ENCODE measurements around the gene JCAD.
"Not testable (repeated sequence)": the region's sequence is repeated elsewhere in the genome, so short reads cannot be mapped to it uniquely, and the experiment has no call there.

Gene JCAD, protein sequence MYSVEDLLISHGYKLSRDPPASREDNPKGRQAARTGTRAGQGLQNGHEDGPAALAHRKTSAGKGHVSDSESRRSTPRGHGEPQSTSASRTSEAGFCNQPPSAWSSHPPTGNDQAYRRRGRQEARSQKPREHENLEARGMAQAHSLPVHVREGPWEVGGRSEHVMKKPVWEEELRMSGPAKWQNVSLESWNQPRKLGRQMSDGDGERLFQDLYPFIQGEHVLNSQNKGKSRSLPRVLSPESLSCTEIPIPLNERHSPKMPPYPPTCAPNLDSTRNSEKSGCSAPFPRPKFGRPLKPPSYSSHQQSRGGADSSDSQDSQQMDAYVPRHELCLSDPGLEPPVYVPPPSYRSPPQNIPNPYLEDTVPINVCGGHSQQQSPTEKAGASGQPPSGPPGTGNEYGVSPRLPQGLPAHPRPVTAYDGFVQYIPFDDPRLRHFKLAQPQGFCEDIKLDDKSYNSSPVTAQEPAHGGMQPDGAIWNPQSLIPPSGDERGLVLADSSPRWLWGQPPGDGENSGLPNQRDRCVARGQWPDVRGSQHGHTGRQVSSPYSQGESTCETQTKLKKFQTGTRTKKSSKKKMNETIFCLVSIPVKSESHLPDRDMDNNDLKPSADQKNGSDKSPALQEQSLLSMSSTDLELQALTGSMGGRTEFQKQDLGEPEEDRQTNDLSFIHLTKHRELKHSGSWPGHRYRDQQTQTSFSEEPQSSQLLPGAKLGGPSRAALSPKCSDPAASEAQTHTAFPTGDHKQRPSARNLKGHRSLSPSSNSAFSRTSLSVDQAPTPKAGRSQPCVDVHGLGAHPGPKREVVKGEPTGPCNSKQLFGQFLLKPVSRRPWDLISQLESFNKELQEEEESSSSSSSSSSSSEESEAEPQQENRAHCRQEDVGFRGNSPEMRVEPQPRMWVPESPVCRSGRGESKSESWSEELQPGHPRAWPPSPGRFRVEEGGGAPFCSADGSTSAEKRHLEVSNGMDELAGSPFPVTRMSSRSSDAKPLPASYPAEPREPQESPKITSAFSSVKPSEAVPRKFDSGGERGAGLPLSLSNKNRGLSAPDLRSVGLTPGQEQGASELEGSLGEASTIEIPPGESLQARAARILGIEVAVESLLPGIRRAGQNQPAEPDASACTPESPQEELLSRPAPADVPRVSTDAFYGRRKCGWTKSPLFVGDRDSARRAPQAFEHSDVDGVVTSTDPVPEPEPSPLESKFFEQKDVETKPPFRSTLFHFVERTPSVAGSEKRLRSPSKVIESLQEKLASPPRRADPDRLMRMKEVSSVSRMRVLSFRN (N-terminal part only)

DNA sequence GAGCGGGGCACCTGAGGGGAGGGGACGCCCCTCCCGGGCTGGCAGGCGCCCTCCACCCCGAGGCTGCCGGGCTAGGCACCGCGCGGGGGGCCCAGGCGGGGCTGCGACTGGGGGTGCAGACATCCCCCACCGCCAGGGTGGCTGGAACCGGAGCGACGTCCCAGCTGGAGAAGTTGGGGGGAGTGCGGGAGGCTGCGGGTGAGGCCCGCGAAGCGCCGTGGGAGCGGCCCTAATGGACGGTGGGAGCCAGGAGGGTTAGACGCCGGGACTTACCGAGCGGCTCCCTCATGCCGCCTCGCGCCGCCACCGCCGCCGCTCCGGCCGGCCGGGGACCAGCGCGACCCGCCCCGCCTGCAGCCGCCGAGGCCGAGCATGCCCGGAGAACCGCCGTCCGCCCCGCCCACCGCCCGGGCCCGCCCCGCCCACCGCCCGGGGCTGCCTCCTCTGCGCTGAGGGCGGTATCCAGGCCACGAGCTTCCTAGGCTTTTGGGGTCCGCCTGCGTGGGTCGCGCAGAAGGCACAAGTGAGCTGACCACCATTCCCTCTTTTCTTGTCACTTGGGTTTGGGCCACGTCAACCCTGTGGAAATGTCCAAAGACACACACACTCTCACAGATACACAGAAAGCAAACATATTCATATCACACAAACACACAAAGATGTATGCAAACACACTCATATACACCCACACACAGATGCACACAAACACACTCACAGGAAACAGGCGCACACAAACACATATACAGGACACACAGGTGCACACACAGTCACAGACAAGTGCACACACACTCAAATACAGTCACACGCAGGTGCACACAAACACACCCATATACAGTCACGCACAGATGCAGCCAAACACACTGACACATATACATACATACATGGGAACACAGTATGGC lies at the start of gene JCAD:
Gene JCAD, minus strand, starts transcription at position 378 of the 899 bp plus-strand sequence. CDS start 11,774 bp downstream, outside the sequence.
- DNase-seq: peak; percentile 24

- DNase-seq: no peak
Measured at GRCh38 chr10:30106987-30107386, 47.6 kb upstream of the JCAD start.

- DNase-seq: no peak
Measured at GRCh38 chr10:30103595-30104320, 44.4 kb upstream of the JCAD start.

DNA sequence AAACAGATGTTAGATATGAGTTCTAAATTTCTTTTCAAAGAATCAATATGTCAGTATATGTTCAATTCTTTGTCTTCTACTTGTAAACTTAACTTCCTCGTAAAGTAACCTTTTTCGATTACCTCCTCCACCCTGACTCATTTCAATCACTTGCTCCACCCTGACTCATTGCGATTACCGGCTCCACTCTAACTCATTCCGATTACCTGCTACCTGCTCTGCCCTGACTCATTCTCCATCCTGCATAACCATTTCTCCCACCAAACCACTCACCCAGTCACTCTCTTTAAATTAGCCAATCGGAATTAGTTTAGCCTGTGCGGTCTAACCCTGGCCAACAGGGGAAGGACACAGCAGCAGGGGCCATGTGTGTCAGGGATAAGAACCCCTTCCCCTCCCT lies 40.3 kb upstream of the JCAD start:
- DNase-seq: not testable (repeated sequence)

DNA sequence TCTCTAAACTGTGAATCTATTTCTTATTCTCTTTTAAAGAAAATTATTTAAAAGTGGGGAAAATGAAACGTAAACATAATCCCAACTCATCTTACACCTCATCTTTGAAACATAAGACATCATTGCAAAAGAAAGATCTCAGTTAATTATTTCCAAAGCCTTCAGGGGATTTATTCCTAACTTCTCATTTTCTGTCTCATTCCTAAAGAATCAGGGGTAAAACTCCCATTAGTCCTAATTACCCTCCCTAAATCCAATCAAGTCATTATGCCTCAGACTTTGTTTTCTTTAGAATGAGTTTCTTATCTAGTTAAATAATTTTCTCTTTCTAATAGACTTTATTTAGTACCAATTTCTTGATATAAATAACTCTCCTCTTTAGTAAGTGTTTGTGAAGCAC lies 39.7 kb upstream of the JCAD start:
- DNase-seq: no peak

- no peak for DNase-seq
Measured at GRCh38 chr10:30098629-30099028, 39.2 kb upstream of the JCAD start.

DNA sequence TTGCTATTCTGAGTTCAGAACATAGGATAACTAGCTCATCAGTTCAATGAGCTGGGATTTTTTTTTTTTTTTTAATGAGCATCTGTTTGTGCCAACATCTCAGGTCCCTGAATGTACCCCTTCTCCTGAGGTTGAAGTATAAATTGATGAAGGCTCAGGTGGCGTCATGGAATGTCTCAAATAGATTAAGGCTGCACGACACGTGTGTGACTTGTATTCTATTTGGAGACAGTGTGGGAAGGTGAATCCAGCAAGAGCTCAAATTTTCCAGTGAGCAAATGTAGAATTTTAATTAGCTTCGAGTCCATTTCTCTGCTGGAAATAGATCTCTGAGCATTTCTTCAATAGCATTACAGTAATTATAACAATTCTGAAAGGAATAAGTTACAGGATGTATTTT lies 37.2 kb upstream of the JCAD start:
- DNase-seq: no peak

DNA sequence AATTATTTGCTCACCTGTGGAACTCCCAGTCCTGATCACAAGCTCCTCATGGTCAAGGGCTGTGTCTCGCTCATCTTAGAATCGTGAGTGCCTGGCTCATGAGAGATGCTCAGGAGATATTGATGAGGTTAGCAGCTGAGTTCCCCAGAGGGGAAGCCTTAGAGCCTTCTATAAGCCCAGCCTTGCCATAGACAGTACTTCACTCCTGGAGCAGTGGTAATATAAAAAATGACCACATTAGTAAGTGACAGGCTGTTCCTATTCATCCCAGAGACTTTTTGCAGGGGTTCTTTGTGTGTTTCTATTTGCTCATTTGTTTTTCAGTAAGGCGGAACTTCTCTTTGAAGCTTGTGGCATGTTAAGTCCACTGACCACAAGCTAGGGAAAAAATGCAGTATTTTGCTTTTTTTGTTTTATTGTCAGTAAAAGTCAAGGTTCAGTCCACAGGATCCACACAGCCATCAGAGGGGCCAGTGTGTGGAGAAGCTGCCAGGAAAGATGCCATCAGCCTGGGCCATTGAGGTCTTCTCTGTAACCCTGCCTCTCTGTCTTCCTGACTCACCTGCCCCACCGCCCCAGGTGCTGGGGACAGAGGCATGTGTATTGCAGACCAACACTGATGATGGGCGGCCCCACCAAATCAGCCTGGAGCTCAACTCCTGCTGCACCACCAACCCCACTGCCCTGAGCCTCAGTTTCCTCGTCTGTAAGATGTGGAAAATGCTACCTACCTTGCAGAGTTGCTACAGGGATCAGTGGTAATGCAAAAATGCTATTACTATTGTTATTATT lies 36.4 kb upstream of the JCAD start:
- no peak for DNase-seq

DNA sequence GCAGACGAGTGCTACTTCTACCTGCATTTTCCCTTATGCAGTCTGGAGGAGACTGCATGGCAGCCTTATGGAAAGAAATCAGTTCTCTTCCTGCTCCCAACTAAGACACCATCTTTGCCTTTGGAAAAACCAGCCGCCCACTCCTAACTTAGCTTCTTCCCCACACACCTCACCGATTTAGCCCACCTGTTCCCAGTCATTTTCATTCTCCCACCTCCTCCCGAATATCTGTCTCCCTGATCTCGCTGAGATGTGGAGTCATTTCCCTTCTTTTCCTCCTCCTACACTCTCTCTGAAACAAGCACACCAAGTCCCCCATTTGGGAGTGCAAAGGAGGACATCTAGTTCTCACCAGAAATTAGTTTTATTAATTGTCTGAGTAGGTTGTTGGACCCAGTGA lies 35.2 kb upstream of the JCAD start:
- DNase-seq: no peak

GRCh38 chr10:30093303-30093950 lies 34.0 kb upstream of the JCAD start:
- DNase-seq: no peak

- DNase-seq: no peak
Measured at GRCh38 chr10:30092151-30092790, 32.9 kb upstream of the JCAD start.

DNA sequence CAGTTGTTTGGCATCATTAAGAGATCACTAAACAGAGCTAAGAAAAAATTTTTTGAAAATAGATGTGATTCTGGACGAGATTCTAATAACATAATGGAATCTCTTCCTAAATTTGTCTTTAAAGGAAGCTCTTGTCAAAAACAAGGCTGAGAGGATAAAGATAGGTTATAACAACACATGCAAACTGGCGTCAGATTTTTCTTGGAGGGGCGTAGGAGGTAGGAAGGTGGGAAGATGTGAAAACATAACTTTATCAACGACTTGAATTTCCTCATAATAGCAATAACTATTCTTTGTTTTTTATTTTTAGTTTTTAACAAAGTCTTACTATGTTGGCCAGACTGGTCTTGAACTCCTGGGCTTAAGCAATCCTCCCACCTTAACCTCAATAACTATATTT lies 31.8 kb upstream of the JCAD start:
- no peak for DNase-seq

DNA sequence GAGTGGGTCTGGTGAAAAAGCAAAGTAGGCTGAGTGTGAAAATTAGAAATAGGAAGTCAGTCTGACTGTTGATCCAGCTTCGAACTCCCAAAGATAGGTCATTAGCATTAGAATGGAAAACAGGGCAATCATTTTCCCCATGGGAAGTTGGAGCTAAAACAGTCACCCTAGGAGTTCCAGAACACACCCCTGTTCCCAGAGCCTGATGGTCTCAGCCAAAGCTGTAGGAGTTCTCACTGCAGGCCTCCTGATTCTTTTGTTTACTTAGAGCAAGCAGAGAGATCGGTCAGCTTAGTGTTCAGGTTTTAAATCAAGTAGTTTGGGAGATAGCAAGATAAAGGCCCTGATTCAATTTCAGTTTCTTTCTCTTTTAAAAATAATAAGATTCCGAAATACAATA lies 28.8 kb upstream of the JCAD start:
- no peak for DNase-seq

DNA sequence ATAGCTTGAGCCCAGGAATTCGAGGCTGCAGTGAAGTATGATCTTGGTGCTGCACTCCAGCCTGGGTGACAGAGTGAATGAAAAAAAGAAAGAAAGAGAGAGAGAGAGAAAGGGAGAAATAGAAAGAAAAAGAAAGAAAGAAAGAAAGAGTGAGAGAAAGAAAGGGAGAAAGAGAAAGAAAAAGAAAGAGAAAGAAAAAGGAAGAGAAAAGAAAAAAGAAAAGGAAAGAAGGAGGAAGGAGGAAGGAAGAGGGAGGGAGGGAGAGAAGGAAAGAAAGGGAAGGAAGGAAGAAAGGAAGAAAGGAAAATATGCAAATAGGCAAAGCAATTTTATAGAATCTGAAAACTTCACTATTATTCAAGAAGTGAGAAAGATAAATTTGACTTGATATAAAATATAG lies 24.5 kb upstream of the JCAD start:
- DNase-seq: no peak

- DNase-seq: no peak
Measured at GRCh38 chr10:30081182-30081581, 21.8 kb upstream of the JCAD start.

GRCh38 chr10:30080161-30080560 lies 20.8 kb upstream of the JCAD start:
- DNase-seq: no peak

DNA sequence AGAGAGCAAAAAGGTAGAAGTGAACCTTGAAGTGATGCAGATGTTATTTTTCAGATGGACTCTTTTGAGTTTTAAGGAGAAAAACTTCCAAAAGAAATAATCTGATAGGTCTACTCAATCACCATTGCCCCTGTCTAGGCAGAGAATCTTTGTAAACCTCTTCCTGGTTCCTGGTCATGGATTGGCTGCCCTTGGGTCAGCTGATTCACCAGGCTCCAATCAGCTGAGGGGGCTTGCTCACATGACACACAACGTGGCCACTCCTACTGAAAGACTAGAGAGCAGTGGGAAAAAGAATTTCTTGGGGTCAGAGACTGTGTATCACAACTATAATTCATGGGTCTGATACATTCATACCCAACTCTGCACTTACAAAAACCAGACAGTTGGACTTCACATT lies 20.0 kb upstream of the JCAD start:
- no peak for DNase-seq

DNA sequence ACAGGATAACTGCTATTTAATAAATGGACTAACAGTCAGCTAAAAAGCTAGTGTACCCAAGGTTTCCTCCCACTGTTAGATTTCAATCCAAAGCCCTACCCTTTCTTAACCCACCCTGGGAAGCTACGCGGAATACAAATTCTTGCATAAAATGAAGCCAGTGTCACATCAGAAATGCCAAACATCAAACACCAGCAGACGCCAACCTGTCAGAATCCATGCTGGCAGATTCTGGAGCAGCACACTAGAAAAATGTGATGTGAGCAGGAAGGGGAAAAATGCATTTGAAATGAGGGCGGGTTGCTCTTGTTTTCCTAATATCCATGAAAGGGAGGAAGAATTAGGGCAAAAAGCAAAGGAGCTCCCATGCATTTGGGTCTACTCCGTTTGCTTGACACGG lies 16.1 kb upstream of the JCAD start:
- DNase-seq: no peak

DNA sequence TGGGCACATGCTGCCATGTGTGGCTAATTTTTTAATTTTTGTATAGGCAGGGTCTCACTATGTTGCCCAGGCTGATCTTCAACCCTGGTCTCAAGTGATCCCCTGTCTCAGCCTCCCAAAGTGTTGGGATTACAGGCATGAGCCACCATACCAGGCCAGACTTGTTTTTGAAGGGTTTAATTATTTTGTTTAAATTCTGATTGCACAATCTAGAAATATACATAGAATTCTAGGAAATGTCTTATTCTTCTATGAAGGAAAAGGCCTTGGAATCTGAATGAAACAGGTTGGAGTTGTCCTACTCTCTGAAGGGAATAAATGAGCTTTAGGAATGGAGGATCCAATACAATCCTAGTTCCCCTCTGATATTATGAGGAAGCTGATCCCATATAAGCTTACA lies 15.5 kb upstream of the JCAD start:
- no peak for DNase-seq

DNA sequence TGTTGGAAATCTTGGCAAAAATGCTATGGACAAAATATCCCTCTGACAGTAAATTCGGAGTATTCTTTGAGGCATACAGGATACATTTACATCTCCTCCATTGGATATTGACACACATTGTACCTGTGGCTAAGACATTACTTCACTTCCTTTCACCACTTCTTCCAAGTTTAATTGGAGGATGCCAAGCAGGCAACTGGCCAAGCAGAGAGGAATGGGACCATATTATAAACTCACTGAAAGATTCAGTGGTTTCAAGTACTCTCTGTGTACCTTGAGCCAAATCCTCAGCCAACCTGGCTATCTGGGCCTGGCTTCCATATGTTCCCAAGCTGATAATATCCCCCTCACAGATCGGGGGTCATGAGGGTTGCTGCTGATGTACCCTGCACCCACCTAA lies 14.7 kb upstream of the JCAD start:
- no peak for DNase-seq
